ENCODE data around the gene CYFIP1.
A peak's percentile ranks its signal among the peaks of the same experiment; 100 is the strongest.

The CYFIP1 gene

DNA sequence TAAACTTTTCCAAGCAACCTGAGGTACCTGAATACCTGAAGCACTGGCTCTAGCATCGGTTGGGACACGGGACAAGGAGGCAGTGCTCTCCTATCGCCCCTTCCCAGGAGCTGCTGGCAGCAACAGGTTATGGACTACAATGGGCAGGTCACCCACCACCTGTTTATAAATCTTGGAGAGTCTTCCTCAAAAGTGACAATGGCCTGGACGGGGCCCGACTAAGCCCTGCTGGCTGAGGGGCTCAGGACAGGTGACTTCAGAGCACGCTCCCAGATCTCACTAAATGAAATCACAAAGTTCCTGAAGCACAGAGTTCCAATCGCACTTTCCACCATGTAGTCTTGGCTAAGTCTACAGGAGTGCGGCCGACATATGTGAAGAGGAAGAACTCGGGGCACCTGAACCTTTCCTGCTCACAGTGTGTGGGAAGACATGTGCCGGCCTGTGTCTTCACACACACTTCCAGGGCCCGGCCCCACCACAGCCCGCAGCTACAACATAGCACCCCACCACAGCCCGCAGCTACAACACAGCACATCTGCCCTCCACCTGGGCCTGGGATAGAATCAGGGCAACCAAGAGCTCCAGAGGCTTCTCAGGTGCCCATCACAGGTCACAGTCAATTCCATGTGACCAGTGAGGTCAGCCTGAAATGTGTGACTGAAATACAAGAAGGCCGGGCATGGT, 12.9 kb downstream of the CYFIP1 start:
- no peak for DNase-seq (ENCODE audit: low spot score)

DNA sequence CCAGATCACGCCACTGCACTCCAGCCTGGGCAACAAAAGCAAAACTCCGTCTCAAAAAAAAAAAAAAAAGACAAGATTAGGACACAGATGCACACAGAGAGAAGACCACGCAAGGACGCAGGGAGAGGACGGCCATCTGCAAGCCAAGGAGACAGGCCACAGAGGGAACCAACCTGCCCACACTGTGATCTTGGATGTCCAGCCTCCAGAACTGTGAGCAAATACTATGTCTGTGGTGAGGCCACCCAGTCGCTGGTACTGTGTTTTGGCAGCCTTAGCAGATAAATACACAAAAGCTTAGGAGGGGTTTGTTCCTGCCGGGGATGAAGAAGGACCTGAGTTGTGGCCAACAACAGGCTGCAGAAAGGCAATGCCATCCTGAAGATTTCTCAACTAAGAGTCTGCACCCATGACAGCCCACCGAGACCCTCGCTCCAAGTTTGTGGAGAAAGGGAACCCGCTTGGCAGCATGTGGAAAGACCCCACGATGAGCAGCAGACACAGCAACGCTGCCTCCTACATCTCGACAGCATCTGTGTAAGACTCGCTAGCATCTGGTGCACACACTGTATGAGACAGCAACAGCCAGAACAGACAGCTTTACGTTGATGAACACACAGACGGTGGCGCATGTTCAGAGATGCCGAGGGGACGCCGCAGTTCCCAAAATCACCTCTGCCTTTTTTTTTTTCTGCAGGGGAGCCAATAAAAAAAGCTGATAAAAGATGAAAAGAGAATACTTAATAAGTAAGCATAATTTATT, 13.7 kb downstream of the CYFIP1 start:
- DNase-seq (ENCODE audit: low spot score) = no peak

DNA sequence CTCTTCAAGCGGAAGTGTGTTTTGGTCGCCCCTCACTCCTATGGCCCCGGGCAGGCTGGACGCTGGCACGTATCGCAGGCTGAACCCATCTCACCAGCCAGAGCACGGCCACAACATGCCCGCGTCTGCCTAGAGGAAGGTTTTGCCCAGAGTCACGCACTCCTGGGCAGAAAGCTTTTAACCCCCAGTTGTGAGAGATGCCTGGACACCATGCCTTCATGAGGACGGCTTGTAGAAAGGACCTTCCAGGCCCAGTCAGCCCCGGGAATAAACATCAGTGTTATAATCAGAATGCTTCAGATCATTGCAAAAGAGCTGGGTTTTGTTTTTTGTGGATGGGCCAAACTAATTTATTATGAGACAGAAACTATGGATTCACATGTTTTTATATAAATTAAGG, 16.5 kb downstream of the CYFIP1 start:
- DNase-seq (ENCODE audit: low spot score) = peak; percentile 55

DNA sequence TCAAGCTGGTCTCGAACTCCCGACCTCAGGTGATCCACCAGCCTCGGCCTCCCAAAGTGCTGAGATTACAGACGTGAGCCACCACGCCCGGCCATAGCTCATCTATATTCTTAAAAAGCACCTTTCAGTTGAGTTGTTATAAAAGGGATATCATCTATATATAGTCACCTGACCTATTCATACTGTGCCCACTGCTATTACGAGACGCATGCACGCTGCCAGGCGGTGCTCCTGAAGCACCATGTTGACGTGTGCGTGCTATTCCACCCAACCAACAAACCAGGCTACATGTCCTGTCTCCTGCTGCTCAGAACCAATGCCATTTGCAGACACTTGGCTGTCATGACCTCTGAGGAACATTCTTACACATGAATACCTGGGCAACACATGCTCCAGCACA, 17.6 kb downstream of the CYFIP1 start:
- peak; percentile 36 for DNase-seq (ENCODE audit: low spot score)

DNA sequence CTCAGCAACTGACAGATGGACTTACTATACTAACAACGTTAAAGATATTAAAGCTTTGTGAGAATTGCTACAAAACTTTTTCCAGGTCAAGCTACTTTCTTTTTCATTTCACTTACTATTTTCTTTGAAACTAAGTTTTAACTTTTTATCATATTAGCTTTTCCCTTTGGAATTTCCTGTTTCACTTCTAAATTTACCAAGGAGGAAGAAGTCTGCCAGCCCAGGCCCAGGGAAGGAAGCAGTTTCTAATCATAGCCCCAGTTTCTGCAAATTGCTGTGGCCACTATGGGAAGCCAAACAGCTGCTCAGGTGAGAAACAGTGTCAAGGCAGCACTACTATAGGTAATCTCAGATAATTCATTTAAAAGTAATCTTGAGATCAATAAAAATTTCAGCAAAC, 18.4 kb downstream of the CYFIP1 start:
- DNase-seq (ENCODE audit: low spot score) = no peak

DNA sequence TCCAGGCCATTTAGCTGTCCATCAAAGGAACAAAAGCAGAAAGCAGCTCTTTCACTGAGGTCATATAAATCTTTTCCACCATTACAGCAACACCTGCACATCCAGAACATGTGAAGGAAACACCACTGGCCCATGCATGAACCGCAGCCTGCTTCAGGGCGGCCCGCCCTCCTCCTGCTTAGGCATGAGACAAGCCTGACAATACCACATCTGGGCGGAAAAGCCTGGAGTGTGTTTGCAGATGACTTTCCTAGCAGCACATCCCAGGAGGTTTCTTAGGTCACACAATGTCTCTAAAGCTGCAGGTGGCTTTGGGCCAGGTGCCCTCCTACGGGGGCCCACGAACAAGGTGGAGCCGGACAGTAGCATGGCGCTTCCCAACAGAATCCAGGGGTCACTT, 19.6 kb downstream of the CYFIP1 start:
- peak; percentile 57 for DNase-seq (ENCODE audit: low spot score)

DNA sequence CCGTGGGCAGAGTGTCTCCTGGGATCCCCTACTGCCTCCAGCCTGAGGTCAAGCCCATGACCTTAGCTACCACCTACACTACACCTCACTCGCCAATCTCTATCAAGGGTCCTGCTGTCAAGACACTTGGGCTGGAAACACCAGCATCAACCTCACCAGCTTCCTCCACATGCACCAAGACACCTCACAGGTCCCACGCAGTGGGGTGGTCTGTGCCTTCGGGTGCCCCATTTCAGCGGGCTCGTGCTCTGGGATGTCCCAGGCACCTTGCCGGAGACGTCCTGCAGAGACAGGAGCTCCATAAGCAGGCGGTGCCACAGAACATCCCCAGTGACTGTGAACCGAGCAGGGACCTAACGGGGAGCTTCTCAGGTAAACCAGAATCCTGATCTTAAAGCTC, 20.0 kb downstream of the CYFIP1 start:
- no peak for DNase-seq (ENCODE audit: low spot score)

DNA sequence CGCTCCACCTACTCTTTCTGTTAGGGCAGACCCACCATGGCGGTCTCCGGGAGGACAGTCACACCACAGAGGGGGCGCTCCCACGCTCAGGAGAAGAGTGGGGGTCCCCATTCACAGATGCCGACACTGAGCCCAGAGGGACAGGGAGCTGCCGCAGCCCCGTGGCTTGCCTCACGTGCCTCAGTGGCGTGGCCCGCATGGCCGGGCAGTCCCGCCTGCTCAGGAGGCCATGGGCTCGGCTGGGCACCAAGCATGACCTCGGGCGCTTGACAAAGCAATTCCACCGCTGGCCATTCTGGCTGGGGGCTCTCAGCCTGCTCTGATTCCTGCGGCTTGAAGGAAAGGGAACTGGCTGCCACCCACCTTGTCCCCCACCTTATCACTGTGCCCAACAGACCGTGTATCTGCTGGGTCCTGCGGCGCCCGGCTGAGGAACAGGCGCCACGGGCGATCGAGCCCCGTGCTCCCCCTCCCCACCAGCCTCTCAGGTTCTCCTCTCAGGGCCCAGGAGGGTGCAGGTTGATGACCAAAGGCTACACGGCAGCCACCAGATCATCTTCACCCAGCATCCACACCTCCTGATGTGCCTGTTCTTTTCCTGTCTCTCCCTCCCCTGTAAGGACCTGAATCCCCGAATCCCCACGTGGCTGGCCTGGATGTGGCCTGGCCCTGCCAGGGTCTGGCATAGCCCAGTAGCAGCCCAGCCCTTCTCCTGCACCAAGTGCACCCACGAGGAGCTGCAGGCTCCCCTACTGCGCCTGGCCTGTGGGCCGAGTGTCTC, 20.7 kb downstream of the CYFIP1 start:
- no peak for DNase-seq (ENCODE audit: low spot score)

DNA sequence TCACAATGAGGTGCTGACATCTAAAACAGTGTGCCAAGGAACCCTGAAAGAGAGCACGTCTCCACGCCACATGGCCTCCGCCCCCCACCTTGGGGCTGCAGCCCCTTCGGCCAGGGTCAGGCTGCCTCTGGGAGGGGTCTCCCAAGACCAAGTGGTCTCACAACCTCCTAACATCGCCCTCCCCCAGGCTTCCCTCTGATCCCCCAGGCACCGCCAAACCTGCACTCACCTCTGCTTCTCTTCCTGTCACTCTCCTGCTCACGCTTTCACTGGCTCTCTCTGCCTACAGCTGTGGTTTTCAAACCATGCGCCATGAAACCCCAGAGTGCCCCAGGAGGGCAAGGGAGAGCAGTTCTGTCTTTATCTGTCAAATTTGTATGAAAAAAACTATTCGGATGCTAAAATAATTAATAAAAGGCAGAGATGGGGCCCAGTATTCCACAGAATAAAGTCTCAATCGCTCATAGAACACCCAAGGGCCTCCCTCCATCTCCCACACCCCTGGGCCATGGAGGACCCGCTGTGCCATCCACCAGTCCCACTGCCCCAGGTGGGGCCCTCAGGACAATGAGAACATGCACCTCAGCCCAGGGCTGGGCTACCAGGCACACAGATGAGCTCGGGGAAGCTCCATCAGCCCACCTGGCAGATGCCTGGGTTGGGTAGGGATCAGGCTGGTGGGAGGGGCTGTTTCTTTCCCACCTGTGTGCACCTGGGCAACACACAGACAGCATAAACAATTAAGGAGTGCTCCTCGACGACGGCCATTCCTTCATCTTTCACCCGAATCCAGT, 21.5 kb downstream of the CYFIP1 start:
- no peak for DNase-seq (ENCODE audit: low spot score)

DNA sequence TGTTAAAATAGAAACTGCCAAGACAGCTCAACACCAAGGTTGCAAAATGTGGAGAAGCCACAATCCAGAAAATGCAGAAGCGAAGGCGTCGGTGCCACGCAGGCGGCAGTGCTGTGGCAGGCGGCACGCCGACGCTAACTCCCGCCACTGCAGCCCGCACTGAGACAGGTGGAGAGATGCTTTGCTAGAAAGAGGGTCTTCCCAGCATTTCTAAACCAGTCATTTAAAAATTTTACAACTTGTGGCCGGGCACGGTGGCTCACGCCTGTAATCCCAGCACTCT, 23.2 kb downstream of the CYFIP1 start:
- no peak for DNase-seq (ENCODE audit: low spot score)

DNA sequence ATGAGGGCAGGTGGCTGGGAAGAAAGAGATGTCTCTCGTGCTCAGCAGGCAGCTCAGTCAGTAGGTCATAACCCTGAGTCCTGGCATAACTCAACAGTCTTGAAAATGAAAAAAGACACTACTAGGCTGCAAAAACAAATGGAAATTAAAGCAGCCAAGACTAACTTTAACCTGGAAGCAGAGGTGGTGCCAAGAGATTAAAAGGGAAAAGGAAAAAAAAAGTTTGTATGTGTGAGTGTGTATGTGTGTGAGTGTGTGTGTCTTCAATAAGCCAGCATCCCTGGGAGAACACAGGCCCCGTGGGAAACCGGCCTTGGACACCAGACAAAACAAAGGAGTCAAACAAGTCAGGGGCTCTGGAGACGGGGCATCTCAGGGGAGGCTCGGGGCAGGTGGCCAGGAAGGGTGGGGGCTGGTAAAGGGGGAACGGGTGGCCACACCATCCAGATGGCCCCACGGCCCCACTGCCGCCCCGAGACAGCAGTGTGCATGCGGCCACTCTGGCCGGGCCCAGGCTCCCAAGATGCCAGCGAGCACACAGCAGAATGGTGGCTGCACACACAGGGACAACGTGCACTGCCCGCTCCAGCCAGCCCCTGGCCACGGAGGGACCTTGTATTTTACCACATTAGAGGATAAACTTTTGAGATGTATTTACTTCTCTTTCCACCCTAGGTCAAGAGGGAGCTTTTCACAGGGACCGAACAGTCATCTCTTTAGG, 23.8 kb downstream of the CYFIP1 start:
- DNase-seq (ENCODE audit: low spot score) = no peak

DNA sequence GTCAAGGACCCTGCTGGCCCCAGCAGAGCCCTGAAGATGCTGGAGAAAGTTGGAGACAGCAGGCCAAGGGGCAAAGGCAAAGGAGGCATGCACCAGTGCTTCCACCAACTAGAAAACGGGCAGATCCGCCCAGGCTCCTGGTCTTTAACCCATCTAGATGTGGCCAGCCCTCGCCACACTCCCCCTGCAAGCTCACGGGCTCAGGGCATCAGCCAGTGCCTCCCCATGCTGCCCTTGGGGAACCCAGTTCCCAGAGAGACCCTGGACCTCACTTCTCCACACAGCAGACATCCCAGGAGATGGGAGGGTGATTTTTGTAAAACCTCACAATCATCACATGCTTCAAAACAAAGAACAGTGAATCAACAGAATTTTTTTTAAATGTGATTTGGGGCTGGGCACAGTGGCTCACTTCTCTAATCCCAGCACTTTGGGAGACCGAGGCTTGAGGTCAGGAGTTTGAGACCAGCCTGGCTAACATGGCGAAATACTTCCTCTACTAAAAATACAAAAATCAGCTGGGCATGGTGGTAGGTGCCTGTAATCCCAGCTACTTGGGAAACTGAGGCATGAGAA, 24.5 kb downstream of the CYFIP1 start:
- DNase-seq (ENCODE audit: low spot score) = no peak

DNA sequence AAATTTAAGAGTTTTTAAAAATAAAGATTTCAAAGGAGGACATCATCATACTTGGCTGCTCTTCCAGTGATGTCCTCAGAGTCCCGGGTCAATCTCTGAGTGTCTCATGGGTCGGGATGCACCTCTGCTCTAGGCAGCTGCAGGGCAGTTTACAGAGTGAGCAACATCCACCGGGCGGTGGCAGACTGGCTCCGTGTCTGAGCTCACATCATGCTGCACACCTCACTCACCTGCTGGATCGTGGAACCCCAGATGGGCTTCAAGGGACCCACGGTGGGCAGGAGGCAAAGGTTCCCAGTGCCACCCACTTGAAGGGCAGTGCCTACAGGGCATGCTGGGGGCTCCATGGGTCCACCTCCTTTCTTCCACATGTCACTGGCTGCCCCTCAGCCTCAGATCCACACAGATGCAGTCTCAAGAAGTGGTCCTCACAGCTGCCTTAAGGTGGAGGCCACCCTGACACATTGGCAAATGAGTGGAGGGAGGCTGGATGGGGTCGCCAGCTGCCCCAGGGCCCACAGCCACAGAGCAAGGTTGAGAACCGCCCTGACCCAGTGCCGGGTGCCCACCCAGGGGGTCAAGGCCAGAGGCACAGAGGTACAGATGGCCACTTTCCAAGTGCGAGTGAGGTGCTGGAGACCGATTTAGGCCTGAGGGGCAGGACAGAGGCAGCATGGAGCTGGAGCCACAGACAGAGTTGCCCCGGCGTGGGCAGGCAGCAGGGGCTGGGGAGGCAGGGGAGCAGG, 25.2 kb downstream of the CYFIP1 start:
- no peak for DNase-seq (ENCODE audit: low spot score)

DNA sequence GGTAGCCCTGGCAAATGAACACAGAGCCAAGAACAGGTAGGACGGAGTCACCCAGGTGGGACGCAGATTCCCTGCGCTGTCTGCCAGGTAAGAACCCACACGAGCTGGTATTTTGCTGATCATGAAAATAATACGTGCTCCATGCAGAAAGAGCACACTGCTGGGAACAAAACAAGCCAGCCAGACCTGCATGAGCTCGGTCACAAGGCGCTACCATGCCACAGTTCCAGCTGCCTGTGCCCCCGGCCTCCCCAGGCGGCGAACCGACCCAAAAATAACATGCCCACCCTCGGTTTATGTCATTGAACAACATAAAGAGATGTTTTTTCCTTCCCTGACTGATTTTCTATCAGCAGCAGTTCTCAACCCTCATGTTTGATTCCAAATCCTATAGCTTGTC, 25.8 kb downstream of the CYFIP1 start:
- no peak for DNase-seq (ENCODE audit: low spot score)

DNA sequence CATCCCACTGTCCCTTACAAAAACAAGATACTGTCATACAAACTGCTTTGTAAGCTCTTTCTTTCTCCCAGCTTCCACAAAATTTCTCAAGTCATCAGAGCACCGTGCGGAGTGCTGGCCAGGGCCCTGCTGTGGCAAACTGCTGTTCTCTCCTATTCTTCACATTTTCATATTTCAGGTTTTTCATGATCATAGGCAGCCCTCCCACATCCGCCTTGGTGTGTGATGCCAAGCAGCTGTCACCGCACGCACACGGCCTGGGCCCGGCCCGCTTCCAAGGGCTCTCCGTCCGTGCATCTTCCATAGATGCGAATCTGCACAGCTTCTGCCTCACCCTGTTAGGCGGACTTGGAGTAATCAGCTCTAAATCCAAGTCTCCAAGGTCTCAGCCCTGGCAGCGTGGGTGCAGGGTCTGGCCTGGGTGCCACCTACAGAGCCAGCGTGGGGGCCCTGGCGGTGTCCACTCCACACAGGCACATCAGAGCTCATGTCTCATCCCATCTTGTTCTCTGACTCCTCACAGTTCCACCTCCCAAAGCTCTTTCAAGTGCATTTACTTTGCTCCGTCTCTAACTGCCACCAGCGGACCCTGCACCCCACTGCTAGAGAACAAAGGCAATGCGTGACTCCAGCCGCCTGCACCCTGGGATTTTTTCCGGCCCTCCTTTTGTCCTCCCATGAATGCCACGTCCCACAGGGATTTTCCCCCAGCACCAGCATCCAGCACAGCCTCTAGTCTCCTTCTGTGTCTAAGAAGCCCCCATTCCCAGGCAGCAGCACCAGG, 27.2 kb downstream of the CYFIP1 start:
- no peak for DNase-seq (ENCODE audit: low spot score)

DNA sequence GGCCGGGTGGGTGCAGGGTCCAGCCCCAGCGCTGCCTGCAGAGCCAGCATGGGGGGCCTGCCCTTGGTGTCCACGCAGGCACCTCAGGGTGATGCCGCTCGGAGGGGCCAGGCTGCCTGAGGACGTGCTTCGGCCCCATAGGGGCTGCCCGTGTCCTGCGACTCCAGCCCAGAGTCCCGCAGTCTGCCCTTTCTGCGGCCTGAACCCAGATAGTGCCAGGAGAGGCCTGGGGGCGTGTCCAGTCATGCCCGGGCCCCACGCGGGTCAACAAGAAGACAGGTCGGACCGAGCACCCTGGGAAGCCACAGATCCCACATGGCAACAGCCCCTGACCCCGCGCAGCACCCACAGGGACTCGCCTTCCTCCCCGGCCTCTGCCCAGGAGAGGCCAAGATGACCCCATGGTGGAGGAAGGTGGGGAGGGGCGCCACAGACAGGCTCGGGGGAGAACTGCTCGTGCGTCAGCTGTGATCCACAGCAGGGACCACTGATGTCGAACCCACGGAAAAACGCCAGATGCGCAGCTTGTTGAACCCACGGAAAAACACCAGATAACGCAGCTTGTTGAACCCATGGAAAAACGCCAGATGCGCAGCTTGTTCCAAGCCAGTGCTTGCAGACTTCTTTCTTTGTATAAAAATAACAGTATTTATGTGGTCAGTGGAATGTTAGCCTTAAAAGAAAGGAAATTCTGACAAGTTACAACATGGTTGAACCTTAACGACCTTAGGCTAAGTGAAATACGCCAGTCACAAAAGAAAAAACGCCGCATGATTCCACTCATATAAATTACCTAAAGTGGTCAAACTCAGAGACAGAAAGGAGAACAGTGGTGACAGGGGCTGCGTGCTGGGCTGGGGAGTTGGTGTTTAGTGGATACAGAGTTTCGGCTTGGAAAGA, 28.5 kb downstream of the CYFIP1 start:
- no peak for DNase-seq (ENCODE audit: low spot score)

DNA sequence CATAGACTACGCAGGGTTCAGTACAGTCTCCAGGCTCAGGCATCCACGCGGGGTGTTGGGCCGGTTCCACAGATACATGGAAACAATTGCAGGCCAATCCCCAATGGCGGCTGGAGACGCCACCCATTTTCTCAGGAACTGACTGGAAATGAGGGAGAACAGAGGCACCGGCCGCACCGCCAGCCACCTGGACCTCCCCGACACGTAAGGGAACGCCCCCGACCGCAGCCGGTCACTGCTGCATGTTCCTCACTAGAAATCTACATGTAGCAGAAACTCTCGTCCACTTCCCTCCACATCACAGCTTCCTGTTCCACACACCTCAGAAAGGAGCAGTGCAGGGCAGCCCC, 29.2 kb downstream of the CYFIP1 start:
- no peak for DNase-seq (ENCODE audit: low spot score)

DNA sequence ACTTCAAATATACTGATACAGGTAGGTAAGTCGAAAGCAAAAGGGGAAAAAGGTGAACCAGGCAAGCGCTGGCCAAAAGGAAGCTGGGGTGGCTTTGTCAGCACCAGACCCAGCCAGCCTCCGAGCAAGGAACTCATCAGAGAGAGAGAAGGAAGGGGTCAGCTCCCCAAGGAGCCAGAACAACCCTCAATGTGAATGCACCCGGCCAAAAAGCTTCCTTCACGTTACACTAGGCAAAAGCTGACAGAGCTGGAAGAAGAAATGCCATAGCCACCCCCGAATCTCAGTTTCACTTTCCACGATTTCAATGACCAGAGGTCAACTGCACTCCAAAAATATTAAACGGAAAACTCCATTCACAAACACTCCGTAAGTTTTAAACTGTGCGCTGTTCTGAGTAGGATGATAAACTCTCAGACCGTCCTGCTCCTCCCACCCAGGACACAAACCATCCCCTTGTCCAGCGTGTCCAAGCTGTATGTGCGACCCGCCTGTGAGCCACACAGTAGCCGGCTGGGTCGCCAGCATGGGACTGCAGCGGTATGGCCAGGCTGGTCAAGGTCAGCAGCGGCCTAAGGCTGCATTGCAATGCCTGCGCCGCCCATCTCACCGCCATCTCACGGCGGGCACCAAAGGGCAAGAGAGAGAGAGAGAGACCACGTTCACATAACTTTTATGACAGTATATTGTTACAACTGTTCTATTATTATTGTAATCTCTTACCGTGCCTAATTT, 29.7 kb downstream of the CYFIP1 start:
- DNase-seq (ENCODE audit: low spot score) = no peak
